Islet precursor cell (in vitro differentiated cells): Measurements from ENCODE around the gene SCTR.

Experiments used
- DNase-seq: peaks from one replicate; pipeline ENCODE4 v3.0.0-alpha.2; 2018

The SCTR gene

GRCh38 chr2:119441376-119442225 is 82.7 kb downstream of the SCTR start:
- peak; percentile 49 for DNase-seq

DNA sequence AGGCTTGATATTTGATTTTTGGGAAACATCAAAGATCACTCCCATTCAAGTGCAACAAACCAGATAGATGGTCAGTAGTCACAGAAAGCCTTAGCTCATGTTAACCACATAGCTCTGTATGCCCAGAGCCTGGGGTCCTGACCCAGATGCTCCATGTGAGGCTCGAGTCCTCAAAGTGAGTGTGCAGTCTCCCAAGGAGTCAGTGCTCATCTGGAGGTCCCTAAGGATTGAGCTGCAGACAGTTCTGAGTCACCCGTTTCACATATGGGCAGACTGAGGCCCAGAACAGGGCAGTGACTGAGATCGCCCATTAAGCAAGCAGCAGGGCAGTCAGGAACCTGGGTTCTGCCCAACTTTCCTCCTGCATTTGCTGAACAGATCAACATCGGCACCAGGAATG is 83.4 kb downstream of the SCTR start:
- DNase-seq = peak; percentile 38

DNA sequence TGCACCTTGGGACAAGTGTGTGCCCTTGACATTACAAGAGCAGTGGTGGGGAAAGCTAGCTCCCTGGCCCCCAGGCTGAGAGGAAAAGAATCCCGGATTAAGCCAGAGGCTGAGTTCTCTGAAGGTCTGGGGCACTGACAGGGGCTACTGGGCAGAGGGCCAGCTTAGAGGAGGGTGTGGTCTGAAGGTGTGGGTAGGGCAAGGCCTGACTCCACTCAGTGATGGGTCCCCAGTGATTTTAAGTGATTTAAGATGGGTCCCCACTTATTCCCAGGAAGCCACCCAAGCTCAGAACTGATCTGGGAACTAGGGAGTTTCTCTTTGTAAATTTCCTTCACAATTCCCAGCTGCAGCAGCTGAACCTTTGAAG is 83.8 kb downstream of the SCTR start:
- peak; percentile 43 for DNase-seq

- DNase-seq = no peak
Observed at GRCh38 chr2:119439574-119440500, 84.4 kb downstream of the SCTR start.

- no peak for DNase-seq
Observed at GRCh38 chr2:119438726-119439284, 85.5 kb downstream of the SCTR start.

DNA sequence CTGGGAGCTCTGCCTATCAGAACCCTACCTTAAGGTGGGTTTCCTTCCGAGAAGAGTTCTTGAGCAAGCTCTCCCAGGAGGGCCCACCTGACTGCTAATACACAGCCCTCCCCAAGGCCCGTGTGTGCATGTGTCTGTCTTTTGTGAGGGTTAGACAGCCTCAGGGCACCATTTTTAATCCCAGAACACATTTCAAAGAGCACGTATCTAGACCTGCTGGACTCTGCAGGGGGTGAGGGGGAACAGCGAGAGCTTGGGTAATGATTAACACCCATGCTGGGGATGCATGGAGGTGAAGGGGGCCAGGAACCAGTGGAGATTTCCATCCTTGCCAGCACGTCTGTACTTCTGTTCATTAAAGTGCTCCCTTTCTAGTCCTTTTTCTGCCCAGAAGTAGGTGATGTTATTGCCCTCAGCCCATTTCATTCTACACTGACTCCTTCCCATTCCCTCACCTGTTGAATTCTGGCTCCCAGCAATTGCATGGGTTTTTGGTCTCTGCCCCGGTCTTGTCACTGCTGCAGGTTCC is 86.1 kb downstream of the SCTR start:
- DNase-seq = no peak

- DNase-seq = no peak
Observed at GRCh38 chr2:119436993-119437772, 87.1 kb downstream of the SCTR start.

- DNase-seq = no peak
Observed at GRCh38 chr2:119435953-119436297, 88.4 kb downstream of the SCTR start.

- DNase-seq = no peak
Observed at GRCh38 chr2:119435081-119435952, 89.0 kb downstream of the SCTR start.

GRCh38 chr2:119434664-119435063 is 89.6 kb downstream of the SCTR start:
- DNase-seq = peak; percentile 59

DNA sequence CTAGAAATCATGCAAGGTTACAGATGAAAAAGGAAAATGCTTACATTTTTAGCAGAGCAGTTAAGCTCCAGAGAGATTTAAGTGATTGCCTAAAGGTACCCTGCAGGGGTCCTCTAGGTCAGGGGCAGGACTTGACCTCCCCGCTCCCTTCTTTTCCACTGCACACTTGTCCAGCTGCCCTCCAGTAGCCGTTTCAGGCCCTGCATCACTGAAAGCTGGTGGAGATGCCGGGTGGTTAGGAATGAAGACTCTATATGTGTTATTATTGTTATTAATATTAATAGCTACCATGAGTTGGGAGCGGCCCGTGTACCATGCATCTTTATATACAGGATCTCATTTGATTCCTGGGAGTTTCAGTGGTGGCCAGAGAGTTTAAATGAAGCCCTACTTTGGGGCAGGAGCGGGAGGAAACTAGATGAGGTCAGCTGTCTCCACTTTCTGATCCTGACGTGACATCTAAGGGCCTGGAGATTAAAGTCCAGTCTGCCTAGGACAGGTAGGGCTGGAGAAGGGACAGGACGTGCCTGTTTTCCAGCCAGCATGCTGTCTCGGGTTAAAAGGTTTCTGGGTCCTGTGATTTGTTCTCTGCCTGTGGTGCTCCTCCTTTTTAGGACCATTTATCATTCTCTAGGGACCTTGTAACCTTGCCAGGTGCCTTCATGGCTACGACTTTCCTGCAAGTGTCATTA is 90.5 kb downstream of the SCTR start:
- peak; percentile 61 for DNase-seq

GRCh38 chr2:119432851-119433522 is 91.3 kb downstream of the SCTR start:
- DNase-seq = no peak

GRCh38 chr2:119431976-119432850 is 92.1 kb downstream of the SCTR start:
- peak; percentile 50 for DNase-seq

DNA sequence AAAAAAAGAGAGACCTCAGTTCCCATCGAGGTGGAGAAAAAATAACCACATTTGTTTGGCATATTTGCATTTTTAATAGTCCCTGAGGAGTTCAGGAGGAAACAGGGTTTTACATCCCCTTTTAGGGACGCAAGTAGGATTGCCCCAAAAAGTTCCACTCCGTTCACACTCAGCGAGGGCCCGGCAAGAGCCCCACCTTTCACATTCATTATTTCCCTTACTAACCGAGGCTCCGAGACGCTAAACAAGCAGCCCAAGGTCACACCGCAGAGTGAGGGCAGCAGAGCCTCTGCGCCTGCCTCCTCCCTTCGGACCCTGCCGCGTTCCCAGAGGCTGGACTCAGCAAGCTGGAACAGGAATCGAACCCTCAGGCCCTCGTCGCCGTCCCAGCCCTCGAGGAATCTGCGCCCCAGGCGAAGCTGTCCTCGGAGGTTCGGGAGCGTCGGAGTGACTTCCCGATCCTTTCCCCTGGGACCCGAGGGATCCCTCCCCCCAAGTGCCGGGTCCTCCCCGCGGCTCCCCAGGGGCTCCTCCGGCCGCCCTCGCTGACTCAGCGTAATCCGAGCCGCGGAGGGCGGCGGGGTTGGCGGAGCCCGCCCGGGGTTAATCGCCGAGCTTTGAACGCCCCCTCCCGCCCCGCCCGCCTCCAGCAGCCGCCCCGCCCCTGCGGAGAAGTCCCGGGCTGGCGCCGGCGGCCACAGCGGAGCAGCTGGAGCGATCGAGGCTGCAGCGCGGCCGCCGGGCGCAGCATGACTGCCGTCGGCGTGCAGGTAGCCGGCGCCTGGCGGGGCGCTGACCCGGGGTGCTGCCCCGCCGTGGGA is 92.9 kb downstream of the SCTR start, which contains the start of gene TMEM37:
TSS of gene TMEM37 (plus strand) at position 700 of the 821 bp plus-strand sequence. CDS start at position 750, 50 bp downstream.
- DNase-seq = peak; percentile 94

- DNase-seq = peak; percentile 57
Observed at GRCh38 chr2:119430023-119430498, 94.2 kb downstream of the SCTR start.

- peak; percentile 44 for DNase-seq
Observed at GRCh38 chr2:119429225-119429981, 94.9 kb downstream of the SCTR start.
